Measurements from ENCODE around the gene RASGRP3. TPM values are rescaled to one million over a fixed set of nuclear protein-coding genes. Genes with fewer than 3 reads are reported as not detected.

The RASGRP3 gene
- total and polyA plus RNA-seq, 9 of the 15 experiments (the other 6 are each of a cell fraction or from before 2014, with no cell fraction given) = 0.18 to 1.7 (median 1.2) TPM

DNA sequence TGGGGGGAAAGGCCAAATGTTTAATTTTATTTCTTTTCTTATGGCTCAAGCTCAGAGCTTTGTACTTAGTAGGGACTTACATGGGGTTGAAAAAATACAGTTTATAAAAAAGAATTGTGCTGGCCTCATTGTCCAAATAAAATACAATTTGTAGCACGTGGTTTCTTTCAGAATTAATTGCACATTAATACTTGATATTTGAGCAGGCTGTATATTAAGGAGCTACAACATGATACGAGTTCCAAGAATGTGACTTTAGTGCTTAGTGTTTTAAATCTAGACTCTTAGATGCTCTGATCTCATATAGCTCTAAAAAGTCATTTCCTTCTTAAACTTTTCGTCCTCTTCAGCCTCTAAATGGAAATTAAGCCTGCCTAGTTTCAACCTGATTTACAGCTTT is 46.4 kb upstream of the RASGRP3 start (continued):
- TF ChIP-seq, protein P1, sequence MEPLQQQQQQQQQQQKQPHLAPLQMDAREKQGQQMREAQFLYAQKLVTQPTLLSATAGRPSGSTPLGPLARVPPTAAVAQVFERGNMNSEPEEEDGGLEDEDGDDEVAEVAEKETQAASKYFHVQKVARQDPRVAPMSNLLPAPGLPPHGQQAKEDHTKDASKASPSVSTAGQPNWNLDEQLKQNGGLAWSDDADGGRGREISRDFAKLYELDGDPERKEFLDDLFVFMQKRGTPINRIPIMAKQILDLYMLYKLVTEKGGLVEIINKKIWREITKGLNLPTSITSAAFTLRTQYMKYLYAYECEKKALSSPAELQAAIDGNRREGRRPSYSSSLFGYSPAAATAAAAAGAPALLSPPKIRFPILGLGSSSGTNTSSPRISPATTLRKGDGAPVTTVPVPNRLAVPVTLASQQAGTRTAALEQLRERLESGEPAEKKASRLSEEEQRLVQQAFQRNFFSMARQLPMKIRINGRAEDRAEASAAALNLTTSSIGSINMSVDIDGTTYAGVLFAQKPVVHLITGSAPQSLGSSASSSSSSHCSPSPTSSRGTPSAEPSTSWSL (CRISPR knock-in tag; IDR thresholded peaks at IDR 0.05; ENCODE audit: borderline replicate concordance) = no peak
- TF ChIP-seq MEF2A (IDR thresholded peaks at IDR 0.05; ENCODE audit: control insufficient read depth, low read depth, low read length) (no peak), HNRNPH1 (optimal IDR thresholded peaks at IDR 0.05; ENCODE audit: low read depth, low read length) (no peak), ZNF785 (CRISPR knock-in tag; IDR thresholded peaks at IDR 0.05) (no peak)
- TF ChIP-seq, protein P2, sequence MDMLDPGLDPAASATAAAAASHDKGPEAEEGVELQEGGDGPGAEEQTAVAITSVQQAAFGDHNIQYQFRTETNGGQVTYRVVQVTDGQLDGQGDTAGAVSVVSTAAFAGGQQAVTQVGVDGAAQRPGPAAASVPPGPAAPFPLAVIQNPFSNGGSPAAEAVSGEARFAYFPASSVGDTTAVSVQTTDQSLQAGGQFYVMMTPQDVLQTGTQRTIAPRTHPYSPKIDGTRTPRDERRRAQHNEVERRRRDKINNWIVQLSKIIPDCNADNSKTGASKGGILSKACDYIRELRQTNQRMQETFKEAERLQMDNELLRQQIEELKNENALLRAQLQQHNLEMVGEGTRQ (CRISPR knock-in tag; IDR thresholded peaks at IDR 0.05) = no peak
- TF ChIP-seq, protein P3, sequence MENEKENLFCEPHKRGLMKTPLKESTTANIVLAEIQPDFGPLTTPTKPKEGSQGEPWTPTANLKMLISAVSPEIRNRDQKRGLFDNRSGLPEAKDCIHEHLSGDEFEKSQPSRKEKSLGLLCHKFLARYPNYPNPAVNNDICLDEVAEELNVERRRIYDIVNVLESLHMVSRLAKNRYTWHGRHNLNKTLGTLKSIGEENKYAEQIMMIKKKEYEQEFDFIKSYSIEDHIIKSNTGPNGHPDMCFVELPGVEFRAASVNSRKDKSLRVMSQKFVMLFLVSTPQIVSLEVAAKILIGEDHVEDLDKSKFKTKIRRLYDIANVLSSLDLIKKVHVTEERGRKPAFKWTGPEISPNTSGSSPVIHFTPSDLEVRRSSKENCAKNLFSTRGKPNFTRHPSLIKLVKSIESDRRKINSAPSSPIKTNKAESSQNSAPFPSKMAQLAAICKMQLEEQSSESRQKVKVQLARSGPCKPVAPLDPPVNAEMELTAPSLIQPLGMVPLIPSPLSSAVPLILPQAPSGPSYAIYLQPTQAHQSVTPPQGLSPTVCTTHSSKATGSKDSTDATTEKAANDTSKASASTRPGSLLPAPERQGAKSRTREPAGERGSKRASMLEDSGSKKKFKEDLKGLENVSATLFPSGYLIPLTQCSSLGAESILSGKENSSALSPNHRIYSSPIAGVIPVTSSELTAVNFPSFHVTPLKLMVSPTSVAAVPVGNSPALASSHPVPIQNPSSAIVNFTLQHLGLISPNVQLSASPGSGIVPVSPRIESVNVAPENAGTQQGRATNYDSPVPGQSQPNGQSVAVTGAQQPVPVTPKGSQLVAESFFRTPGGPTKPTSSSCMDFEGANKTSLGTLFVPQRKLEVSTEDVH (IDR thresholded peaks at IDR 0.05; ENCODE audit: low read depth, partially characterized antibody) = no peak

Measured in K562 (cell line).